ENCODE results near the gene MAGEB4.

MAGEB4 gene

DNA sequence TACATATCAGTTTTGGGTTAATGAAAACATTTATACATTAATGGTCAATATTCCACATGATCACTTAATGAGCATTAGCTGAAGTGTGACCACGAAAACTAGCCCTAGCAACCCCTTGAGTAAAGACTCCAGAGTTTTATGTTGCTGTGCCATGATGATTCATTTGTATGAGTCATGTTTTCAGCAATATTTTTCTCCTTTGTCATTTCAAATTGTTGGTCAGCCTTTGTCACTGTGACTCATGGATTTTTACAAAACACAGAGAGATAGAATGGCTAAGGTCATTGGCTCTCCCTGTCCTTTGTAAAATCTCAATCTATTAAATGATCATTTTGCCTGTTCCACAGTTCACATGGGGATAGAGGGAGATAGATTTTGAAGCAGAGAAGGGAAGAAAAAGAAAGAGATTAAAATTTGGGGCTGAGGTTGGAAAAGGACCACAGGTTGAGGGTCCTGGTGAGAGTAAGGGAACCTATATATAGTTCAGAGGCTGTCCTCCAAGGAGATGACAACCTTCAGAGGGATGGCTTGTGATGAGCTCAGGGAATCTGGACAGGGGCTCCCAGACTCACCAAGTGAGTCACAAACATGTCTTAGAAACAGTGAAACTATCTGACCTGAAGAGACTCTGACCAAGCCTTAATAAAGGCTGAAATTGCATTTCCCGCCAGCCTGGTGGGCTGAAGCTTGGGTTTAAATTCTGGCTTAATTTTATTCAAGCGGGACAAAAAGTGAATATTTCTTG is 41.8 kb downstream of the MAGEB4 start:
- H3K4me3 ChIP-seq (ENCODE audit: low read depth in 1 of 2, low read length in 1 of 2), result no peak overlapping the region
- no peak overlapping the region for H3K27ac ChIP-seq
- TF ChIP-seq, protein P1, sequence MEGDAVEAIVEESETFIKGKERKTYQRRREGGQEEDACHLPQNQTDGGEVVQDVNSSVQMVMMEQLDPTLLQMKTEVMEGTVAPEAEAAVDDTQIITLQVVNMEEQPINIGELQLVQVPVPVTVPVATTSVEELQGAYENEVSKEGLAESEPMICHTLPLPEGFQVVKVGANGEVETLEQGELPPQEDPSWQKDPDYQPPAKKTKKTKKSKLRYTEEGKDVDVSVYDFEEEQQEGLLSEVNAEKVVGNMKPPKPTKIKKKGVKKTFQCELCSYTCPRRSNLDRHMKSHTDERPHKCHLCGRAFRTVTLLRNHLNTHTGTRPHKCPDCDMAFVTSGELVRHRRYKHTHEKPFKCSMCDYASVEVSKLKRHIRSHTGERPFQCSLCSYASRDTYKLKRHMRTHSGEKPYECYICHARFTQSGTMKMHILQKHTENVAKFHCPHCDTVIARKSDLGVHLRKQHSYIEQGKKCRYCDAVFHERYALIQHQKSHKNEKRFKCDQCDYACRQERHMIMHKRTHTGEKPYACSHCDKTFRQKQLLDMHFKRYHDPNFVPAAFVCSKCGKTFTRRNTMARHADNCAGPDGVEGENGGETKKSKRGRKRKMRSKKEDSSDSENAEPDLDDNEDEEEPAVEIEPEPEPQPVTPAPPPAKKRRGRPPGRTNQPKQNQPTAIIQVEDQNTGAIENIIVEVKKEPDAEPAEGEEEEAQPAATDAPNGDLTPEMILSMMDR (IDR thresholded peaks at IDR 0.05), result no peak
- H3K9me3 ChIP-seq, result no peaks in the 10 kb centered on the region
- H3K27me3 ChIP-seq, result no peaks in the 10 kb centered on the region
- no peaks in the 10 kb centered on the region for H3K4me1 ChIP-seq (ENCODE audit: control insufficient read depth in 1 of 2, insufficient read depth in 1 of 2, low read depth in 1 of 2, low read length in 1 of 2)
- H3K36me3 ChIP-seq, result no peaks in the 10 kb centered on the region
